Activated CD4-positive, CD25-positive, alpha-beta regulatory T cell treated with anti-CD3 and anti-CD28 coated beads, Interleukin-2, amount 50 U/mL, for 72 hours (primary cell): ENCODE results near the gene EXOSC10.
A peak's percentile ranks its signal among the peaks of the same experiment; 100 is the strongest.
"Not testable (repeated sequence)": the region's sequence is repeated elsewhere in the genome, so short reads cannot be mapped to it uniquely, and the experiment has no call there.

Experiments used
- DNase-seq: peaks from one replicate; pipeline ENCODE4 v3.0.0; 2021

The EXOSC10 gene

GRCh38 chr1:11059968-11060830 lies 39.5 kb downstream of the EXOSC10 start, which contains the start of gene SRM:
SRM (minus strand) TSS chr1:11060018; CDS start chr1:11059943, 75 bp downstream.
- DNase-seq: peak; percentile 95

DNA sequence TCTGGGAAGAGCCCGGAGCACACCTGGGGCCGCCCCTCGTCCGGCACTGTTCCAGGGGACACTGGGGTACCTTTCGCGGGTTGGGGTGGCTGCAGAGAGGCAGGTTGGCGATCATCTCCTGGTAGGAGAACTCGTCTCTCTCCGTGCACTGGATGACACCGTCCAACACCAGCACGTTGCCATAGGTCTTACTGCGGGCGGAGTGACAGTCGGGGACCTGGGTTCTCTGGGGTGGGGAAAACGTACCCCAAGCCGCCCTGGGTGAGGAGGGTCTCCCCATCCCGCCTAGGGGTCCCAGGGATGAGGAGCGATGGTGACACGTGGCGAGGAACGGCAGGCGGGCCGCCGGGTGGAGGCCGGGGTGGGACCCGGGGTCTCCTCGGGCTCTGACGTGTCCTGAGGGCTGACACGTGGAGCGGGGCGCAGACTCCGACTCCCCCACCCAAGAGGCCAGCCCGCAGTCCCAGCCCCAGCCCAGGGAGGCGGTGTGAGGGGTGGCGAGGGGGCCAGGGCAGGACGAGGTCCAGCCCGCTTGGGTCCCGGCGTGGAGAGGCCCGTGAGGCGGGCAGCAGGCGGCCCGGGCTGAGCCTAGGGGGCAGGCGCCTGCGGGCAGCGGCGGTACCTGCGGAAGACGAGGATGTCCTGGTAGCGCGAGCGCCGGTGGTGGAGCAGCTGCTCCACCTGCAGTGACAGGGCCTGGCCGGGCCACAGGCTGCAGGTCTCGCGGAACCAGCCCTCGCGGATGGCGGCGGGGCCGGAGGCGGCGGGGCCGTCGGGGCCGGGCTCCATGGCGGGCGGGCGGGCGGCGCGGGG lies 40.3 kb downstream of the EXOSC10 start:
- DNase-seq: no peak

GRCh38 chr1:11058595-11059154 lies 41.0 kb downstream of the EXOSC10 start:
- DNase-seq: no peak

DNA sequence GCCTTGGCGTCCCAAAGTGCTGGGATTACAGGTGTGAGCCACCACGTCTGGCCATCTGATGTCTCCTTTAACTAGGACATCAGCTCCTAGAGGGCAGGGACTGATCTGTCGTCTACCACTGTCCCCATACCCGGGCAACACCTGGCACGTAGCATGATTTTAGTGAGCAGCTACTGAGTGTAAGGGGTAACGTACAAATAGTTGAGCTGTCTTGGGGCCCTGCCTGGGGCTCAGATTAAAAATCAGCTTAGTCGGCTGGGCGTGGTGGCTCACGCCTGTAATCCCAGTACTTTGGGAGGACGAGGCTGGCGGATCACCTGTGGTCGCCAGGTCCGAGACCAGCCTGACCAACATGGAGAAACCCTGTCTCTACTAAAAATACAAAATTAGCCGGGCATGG lies 41.6 kb downstream of the EXOSC10 start:
- DNase-seq: no peak

DNA sequence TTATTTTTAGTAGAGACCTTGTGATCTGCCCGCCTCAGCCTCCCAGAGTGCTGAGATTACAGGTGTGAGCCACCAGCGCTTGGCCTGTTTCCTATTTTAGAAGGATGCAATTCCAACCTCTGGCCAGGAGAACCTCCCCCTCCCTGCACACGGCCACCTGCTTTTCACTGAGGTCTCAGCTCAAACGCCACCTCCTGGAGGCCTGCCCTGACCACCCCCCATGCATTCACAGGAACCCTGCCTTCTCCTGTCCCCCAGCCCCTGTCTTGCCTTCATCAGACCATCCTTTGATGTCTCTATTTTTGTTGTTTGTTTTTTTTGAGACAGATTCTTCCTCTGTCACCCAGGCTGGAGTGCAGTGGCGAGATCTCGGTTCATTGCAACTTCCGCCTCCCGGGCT lies 42.2 kb downstream of the EXOSC10 start:
- no peak for DNase-seq

- DNase-seq: no peak
These were observed 43.2 kb downstream of the EXOSC10 start for GRCh38 chr1:11056504-11056903.

GRCh38 chr1:11055676-11056075 lies 44.0 kb downstream of the EXOSC10 start:
- DNase-seq: no peak

GRCh38 chr1:11054666-11055065 lies 45.0 kb downstream of the EXOSC10 start:
- DNase-seq: no peak

DNA sequence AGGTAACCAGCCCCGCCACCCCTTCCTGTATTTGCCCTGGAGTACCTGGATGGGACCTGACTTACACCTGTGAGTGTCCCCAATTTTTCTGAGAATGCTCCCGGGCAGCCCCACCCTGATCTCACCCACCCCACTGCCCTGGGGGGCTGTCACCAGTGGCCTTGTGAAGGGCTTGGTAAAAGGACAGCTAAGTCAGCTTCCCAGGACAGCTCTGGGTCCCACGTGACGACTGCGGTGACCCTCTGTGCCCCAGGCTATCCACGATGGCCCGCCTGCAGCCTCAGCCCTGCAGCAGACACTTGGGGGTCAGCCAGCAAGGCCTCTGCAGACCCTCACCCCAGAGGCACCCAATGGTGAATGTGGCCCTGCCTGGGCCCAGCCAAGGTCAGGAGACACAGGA lies 45.5 kb downstream of the EXOSC10 start:
- DNase-seq: no peak

DNA sequence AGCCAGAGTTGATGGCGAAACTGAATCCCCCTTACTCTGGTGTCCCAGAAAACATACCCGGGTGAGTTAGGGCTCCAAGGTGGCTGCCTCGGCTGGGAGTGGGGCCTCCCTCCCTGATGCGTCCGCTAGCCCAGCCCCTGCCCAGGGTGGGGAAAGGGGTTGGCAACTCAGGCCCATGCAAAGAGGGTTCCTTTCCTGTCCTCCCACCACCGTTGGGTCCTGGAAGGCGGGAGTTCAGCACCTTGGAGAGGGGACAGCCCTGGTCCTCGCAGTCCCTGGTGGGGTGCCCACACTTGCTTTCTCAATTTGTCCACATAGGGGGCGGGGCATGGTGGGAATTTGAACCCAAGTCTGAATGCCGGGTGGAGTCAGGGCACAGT lies 45.9 kb downstream of the EXOSC10 start:
- DNase-seq: no peak

DNA sequence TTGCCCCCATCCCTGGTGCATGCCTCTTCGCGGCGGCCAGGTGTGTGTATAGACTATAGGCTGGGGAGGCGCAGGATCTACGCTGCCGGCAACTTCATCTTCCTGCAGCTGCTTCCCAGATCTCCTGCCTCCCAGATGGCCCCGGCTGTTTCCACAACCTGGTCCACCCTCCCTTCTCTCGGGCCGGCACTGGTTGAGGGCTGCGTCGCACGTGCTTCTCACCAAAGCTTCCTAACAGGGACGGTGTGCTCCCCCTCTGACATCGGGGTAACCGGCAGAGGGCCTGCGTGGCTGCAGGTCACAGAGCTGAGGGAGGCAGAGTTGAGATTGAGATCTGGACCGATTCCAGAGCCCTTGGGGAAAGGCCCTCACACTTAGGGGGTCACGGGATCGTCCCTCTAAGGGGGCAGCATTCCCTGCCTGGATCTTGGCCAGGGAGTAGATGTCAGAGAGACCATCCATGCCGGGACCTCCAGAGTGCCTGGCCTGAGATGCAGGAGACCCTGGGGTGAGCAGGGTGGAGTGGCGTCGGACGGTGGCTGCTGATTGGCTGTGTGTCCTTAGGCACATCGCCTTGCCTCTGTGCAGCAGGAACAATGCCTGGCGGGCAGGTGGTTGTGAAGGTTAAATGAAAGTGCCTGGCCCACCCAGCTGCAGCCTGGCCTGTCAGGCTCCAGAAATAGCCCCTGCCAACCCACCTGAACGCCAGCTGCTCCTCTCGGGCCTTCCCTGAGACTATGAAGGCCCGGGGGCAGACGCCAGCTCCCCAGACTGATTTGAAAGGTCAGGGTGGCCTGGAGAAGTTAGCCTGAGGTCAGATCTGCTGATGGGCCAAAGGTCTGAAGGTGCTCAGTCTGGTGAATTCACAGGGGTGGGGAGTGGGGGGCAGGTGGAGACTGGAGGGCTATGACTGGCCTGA lies 46.6 kb downstream of the EXOSC10 start:
- DNase-seq: no peak

- no peak for DNase-seq
These were observed 47.7 kb downstream of the EXOSC10 start for GRCh38 chr1:11051781-11052511.

DNA sequence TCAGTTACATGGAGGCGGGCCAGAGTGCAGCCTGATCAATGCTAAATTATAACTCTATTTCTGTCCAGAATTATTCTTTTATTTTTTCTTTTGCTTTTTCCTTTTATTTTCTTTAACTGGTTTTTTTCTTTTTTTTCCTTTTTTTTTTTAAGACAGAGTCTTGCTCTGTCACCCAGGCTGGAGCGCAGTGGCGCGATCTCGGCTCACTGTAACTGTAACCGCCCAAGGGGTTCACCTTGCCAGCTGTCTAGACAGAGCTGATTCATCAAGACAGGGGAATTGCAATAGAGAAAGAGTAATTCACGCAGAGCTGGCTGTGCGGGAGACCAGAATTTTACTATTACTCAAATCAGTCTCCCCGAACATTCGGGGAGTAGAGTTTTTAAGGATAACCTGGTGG lies 48.5 kb downstream of the EXOSC10 start:
- DNase-seq: not testable (repeated sequence)

DNA sequence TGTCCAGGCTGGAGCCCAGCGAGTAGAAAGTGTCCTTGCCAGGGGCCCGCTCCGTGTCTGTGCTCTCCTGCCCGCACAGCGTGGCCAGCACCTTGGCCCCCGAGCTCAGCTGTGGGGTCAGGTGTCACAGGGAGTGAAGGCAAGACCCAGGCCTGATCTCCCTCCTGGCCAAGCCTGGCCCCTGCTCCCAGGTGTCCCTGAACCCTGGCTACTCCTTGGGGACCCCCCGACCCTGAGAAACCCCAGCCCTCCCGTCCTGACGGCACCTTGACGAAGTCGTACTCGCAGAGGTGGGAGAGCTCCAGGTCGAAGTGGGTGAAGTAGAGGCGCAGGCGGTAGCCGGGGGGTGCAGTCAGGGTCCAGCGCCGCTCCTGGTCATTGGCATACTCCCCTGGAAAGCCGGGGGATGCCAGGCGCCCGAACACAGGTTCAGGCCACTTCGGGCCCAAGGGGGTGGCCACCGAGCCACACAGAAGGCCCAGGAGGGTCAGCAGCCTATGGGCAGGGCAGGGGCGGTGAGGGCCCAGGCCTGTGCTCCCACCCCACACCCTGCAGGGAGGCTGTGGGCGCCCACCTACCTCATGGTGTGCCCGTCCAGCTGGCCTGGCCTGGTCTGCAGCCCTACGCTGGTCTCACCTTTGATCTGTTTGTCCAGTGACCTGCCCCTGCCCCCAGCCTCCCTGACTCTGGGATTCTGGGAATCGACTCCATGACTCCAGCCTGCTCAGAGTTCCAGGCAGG lies 52.9 kb downstream of the EXOSC10 start, which contains the start of gene MASP2:
MASP2 (minus strand) TSS at position 615 of the 741 bp plus-strand sequence; CDS start at position 583, 32 bp downstream.
- DNase-seq: peak; percentile 23

DNA sequence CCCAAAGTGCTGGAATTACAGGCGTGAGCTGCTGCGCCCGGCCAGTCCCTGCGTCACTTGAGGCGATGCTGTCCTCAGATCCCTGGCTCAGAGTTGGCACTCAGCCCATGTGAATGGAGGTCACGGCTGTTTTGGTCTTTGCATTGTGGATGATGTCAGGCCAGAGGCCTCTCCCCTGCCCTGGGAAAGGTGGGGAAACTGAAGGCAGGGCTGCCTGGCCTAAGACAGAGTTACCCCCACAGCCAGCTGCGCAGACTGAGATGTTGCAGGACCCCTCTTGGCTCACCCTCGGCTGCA lies 53.5 kb downstream of the EXOSC10 start:
- DNase-seq: peak; percentile 8

- peak; percentile 25 for DNase-seq
These were observed 54.0 kb downstream of the EXOSC10 start for GRCh38 chr1:11045428-11046269.

DNA sequence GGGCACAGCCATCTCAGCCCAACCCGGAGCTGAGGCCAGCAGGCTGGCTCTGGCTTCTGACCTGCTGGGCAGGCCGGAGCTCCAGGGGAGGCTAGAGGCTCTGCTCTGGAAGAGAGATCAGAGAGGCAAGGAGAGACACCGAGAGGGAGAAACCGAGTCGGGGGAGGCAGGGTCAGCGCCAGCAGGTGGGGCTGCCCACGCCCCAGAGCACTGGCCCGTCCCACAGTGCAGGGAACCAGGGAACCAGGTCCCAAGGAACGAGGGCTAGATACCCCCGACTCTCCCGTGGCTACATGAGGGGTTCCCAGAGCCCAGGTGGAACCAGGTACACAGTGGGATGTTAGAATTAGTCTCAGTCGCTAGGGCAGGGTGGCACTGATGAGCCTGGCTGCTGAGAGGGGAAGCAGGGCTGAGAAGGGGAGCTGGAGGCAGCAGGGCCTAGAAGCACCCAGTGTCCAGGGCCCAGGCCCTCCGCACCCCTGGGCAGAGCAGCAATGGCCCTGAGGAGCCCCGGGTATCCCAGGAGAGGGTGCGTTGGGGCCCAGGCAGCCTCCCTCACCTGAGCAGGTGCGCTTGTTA lies 54.7 kb downstream of the EXOSC10 start:
- DNase-seq: peak; percentile 15

DNA sequence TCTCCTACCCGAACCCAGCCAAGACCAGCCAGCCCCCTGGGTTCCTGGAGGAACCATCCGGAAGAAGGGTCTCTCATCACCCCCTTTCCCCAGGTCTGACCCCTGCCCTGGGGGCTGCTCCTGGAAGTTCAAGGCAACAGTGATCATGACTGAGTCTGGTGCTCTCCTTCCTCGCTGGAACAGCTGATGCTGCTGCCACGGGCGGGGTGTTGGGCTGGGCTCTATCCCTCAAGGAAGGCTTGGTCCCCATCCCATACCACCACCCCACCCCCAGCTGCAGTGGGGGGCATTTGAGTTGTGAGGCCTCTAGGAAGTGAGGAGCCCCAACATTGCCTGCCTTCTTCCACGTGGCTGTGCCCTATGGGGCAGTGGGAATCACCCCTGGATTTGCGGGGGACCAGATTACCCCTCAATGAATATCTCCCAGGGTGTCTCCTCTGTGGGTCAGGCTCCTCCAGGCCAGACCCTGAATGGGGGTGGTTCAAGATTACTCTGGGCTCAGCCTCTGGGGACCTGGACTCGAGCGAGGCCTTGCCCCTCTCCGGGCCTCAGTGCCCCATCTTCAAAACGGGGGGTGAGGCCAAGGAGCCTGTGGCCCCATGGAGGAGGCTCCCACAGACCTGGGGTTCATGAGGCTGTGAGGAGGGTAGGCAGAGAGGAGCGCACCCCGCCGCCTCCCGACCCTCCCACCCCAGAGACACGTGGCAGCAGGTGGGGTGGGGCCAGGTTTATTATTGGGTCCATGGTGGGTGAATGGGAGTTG lies 55.4 kb downstream of the EXOSC10 start:
- DNase-seq: peak; percentile 21
